ENCODE results near the gene PPP2R2C. TPM values are rescaled to one million over a fixed set of nuclear protein-coding genes. Genes with fewer than 3 reads are reported as not detected.

PPP2R2C gene
- total and polyA plus RNA-seq, 9 of the 15 experiments (the other 6 are each of a cell fraction or from before 2014, with no cell fraction given): 0.04 to 0.06 TPM; not detected in 7

GRCh38 chr4:6391852-6392188 is 80.6 kb downstream of the PPP2R2C start (continued):
- TF ChIP-seq XRCC4 (IDR thresholded peaks at IDR 0.05; ENCODE audit: extremely low read depth, insufficient read depth, insufficient read length): no peak
- no peak for TF ChIP-seq ZNF518B (CRISPR knock-in tag; IDR thresholded peaks at IDR 0.05)
- no peak for TF ChIP-seq ZNF561 (CRISPR knock-in tag; conservative IDR thresholded peaks at IDR 0.05)
- TF ChIP-seq MEIS2 (IDR thresholded peaks at IDR 0.05; ENCODE audit: partially characterized antibody): no peak

GRCh38 chr4:6391186-6391851 is 81.1 kb downstream of the PPP2R2C start:
- H3K36me3 ChIP-seq (ENCODE audit: control insufficient read depth, insufficient read depth, low read length): no peaks in the 10 kb centered on the region
- no peaks in the 10 kb centered on the region for H3K9me1 ChIP-seq (ENCODE audit: control insufficient read depth, insufficient read depth, low read length)
- ChIA-PET CTCF (ENCODE audit: low intra/inter-chr PET ratio) (no interaction called here), POLR2A (interaction anchor here (0.6 kb wide), 1 partner anchor 77 kb away, joined by 4 read pairs; no protein-coding TSS in a partner anchor)
- H3K9me3 ChIP-seq (replicated peaks; ENCODE audit: control insufficient read depth, insufficient read depth, low read depth, low read length): no peaks in the 10 kb centered on the region
- DNase-seq (ENCODE audit: extremely low read depth in 1 of 4, low spot score in 3 of 4) (no peak), ATAC-seq (no peak), FAIRE-seq (no peak)
- H3K4me3 ChIP-seq: no peak overlapping the region
- intact Hi-C loops (cut with micrococcal nuclease) (no loop called here), in situ Hi-C loops (cut with MboI) (no loop called here)
- no peak overlapping the region for H3K9ac ChIP-seq (ENCODE audit: insufficient read depth in 1 of 2, low read depth in 2 of 2, low read length in 2 of 2)
- H3K27ac ChIP-seq (ENCODE audit: extremely low read depth, low read depth, low read length): no peak overlapping the region
- no peak for TF ChIP-seq ZNF121 (CRISPR knock-in tag; conservative IDR thresholded peaks at IDR 0.05)
- TF ChIP-seq ILK (tag; IDR thresholded peaks at IDR 0.05; ENCODE audit: borderline replicate concordance, low read depth): no peak
- no peak for TF ChIP-seq CHAMP1 (IDR thresholded peaks at IDR 0.05)
- TF ChIP-seq CTCFL (IDR thresholded peaks at IDR 0.05; ENCODE audit: borderline replicate concordance, insufficient read depth, low read depth, low read length, poor library complexity, severe bottlenecking): no peak
- peak; percentile 83 for TF ChIP-seq ZNF263 (CRISPR knock-in tag; IDR thresholded peaks at IDR 0.05; ENCODE audit: borderline replicate concordance)
- no peak overlapping the region for H2AFZ ChIP-seq (ENCODE audit: low read depth, low read length)
- no peaks in the 10 kb centered on the region; the same call in 1 of the 2 replicates for H4K20me1 ChIP-seq (replicated peaks; ENCODE audit: control insufficient read depth, insufficient read depth, low read length)
- H3K27me3 ChIP-seq (ENCODE audit: control insufficient read depth in 2 of 2, insufficient read depth in 2 of 2, low read length in 2 of 2): peaks cover 3 to 54% of the 10 kb centered on the region in 2 experiments; a peak in 3 of 5 replicates
- BruUV-seq (replicated peaks): no TSS peak
- no peaks in the 10 kb centered on the region for H3K79me2 ChIP-seq (ENCODE audit: control insufficient read depth, insufficient read depth, low read length)
- H3K4me2 ChIP-seq (ENCODE audit: insufficient read depth, low read length): no peak overlapping the region
- peaks cover 0 to 4% of the 10 kb centered on the region in 2 experiments; a peak in 2 of 5 replicates for H3K4me1 ChIP-seq (replicated peaks in 1 of 2; ENCODE audit: control insufficient read depth in 2 of 2, insufficient read depth in 2 of 2, low read length in 2 of 2)
- 2% methylated on average over 14 of the region's 15 CpGs for WGBS (ENCODE audit: insufficient coverage, low coverage, missing lambda C conversion rate)
